Esophagus mucosa (tissue), 1 donor: Measurements from ENCODE around the gene SCN1A. TPM values are rescaled to one million over a fixed set of nuclear protein-coding genes. Genes with fewer than 3 reads are reported as not detected.
"Not testable (repeated sequence)": the region's sequence is repeated elsewhere in the genome, so short reads cannot be mapped to it uniquely, and the experiment has no call there.

ENCODE experiments used
- ATAC-seq: fragments of 200-7000 bp; cut with Tn5 transposase; one replicate; pipeline ENCODE4 v1.9.1; 2020
- total RNA-seq: library from RNA; stranded (reverse); gene quantifications from one replicate; pipeline ENCODE4 v1.2.4, GENCODE V29; 2023
- donor health status: DM: yes; HTN: yes; CAD: no.

Gene SCN1A
- not detected for total RNA-seq

GRCh38 chr2:166127217-166128155 is at the start of gene SCN1A:
Gene SCN1A (minus strand): TSS chr2:166128020. CDS start chr2:166073621, 54,399 bp downstream.
- ATAC-seq = no peak

- no peak for ATAC-seq
Measured at GRCh38 chr2:166173263-166173662, 45.4 kb upstream of the SCN1A start.

GRCh38 chr2:166171216-166171615 is 43.4 kb upstream of the SCN1A start:
- no peak for ATAC-seq

GRCh38 chr2:166170356-166170755 is 42.5 kb upstream of the SCN1A start:
- ATAC-seq = no peak

GRCh38 chr2:166167449-166167848 is 39.6 kb upstream of the SCN1A start:
- ATAC-seq = no peak

GRCh38 chr2:166163775-166164174 is 36.0 kb upstream of the SCN1A start:
- ATAC-seq = no peak

GRCh38 chr2:166158546-166158945 is 30.7 kb upstream of the SCN1A start:
- ATAC-seq = no peak

- ATAC-seq = no peak
Measured at GRCh38 chr2:166157578-166157977, 29.8 kb upstream of the SCN1A start.

GRCh38 chr2:166156985-166157490 is 29.2 kb upstream of the SCN1A start:
- ATAC-seq = no peak

- no peak for ATAC-seq
Measured at GRCh38 chr2:166155589-166155988, 27.8 kb upstream of the SCN1A start.

- no peak for ATAC-seq
Measured at GRCh38 chr2:166154685-166155338, 27.0 kb upstream of the SCN1A start.

- no peak for ATAC-seq
Measured at GRCh38 chr2:166152064-166152463, 24.2 kb upstream of the SCN1A start.

- ATAC-seq = no peak
Measured at GRCh38 chr2:166148500-166149400, 20.9 kb upstream of the SCN1A start.

- no peak for ATAC-seq
Measured at GRCh38 chr2:166147883-166148282, 20.1 kb upstream of the SCN1A start.

GRCh38 chr2:166144071-166144470 is 16.3 kb upstream of the SCN1A start:
- ATAC-seq = no peak

GRCh38 chr2:166140932-166141331 is 13.1 kb upstream of the SCN1A start:
- ATAC-seq = no peak

- ATAC-seq = no peak
Measured at GRCh38 chr2:166140475-166140874, 12.7 kb upstream of the SCN1A start.

- ATAC-seq = not testable (repeated sequence)
Measured at GRCh38 chr2:166139479-166139878, 11.7 kb upstream of the SCN1A start.

GRCh38 chr2:166138667-166139066 is 10.8 kb upstream of the SCN1A start:
- no peak for ATAC-seq

- ATAC-seq = no peak
Measured at GRCh38 chr2:166138144-166138543, 10.3 kb upstream of the SCN1A start.

GRCh38 chr2:166137331-166137730 is 9.5 kb upstream of the SCN1A start:
- ATAC-seq = no peak

- no peak for ATAC-seq
Measured at GRCh38 chr2:166135849-166136258, 8.0 kb upstream of the SCN1A start.
